GM19438 (cell line): ENCODE data around the gene TRAPPC14.

Experiments used
- ATAC-seq: cut with Tn5 transposase; IDR thresholded peaks from one replicate; pipeline ENCODE4 v1.9.1; 2021; ENCODE audit warnings: low read depth; ENCODE audit not compliant: unreplicated experiment

TRAPPC14 gene

DNA sequence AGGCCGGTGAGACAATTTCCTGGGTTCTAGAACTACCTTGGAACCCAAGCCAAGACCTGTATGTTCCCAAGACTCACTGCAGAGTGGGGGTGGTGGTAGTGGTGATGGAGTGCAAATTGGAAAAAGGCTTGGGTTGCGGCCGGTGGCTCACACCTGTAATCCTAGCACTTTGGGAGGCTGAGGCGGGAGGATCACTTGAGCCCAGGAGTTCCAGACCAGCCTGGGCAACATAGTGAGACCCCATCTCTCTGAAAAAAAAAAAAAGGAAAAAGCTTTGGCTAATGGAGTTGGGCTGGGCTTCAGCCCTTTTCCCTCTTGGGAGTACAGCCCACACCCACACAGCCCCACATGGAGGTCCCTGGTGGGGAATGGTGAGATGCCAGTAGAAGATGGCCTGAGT lies 53.0 kb downstream of the TRAPPC14 start:
- ATAC-seq = no peak
